Thyroid gland (tissue), 4 donors: ENCODE measurements around the gene FAM168A.

ENCODE experiments used
- POLR2A ChIP-seq, 2 donors: fragments of 450-650 bp; IDR thresholded peaks; one replicate each; pipeline ENCODE4 v1.6.1; 2017; ENCODE audit warnings: antibody characterized with exemption in 2 of 2, mild to moderate bottlenecking in 2 of 2, moderate library complexity in 1 of 2
- TF ChIP-seq, protein P1 (sequence below), 6 experiments: fragments of 200-600 bp in 3 of 6; fragments of 450-650 bp in 3 of 6; sonication (generic) in 3 of 6; IDR thresholded peaks; one replicate each; pipeline ENCODE4 v1.5.1; 2016 to 2019; ENCODE audit warnings: antibody characterized with exemption in 6 of 6, mild to moderate bottlenecking in 2 of 6, inconsistent platforms in 1 of 6, moderate library complexity in 1 of 6

DNA sequence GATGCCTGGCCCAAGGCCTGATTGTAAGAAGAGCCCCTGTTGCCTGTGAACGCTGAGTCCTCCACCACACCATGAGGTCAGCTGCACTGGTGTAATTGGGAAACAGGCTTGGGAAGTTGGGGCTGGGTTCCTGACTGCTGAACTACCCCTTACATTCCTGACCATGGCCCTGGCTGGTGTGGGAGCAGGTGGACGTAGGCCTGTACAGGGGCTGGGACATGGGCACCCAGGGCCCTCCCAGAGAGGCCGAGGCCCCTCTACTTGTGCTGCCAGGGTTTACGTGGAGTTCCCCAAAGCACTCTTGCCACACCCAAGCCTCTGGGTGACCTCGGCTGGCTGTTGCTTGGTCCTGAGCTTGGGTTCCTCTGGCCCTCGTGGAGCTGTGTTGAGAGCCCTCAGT lies 216.3 kb downstream of the FAM168A start:
- TF ChIP-seq, protein P1, sequence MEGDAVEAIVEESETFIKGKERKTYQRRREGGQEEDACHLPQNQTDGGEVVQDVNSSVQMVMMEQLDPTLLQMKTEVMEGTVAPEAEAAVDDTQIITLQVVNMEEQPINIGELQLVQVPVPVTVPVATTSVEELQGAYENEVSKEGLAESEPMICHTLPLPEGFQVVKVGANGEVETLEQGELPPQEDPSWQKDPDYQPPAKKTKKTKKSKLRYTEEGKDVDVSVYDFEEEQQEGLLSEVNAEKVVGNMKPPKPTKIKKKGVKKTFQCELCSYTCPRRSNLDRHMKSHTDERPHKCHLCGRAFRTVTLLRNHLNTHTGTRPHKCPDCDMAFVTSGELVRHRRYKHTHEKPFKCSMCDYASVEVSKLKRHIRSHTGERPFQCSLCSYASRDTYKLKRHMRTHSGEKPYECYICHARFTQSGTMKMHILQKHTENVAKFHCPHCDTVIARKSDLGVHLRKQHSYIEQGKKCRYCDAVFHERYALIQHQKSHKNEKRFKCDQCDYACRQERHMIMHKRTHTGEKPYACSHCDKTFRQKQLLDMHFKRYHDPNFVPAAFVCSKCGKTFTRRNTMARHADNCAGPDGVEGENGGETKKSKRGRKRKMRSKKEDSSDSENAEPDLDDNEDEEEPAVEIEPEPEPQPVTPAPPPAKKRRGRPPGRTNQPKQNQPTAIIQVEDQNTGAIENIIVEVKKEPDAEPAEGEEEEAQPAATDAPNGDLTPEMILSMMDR (IDR thresholded peaks at IDR 0.05): no peak
- no peak for TF ChIP-seq POLR2A (IDR thresholded peaks at IDR 0.05)
